T-cell (primary cell): ENCODE results near the gene GPER1. TPM values are rescaled to one million over a fixed set of nuclear protein-coding genes. Genes with fewer than 3 reads are reported as not detected.

Experiments
- ATAC-seq, 4 experiments: fragments of 200-7000 bp in 3 of 4; fragments of 150-1000 bp in 1 of 4; cut with Tn5 transposase; replicated peaks in 1 of 4; 1 replicate in 3 of 4; 2 replicates in 1 of 4; pipeline ENCODE4 v1.10.0; 2021; ENCODE audit warnings: moderate library complexity in 3 of 4, mild to moderate bottlenecking in 2 of 4, moderate number of reproducible peaks in 1 of 4
- CTCF ChIA-PET, 2 donors: fragments of 300-600 bp; sonication (Branson Sonifier 250); formaldehyde crosslinking; loops; one replicate each; lab custom pipeline; 2022; ENCODE audit warnings: antibody characterized with exemption in 2 of 2; lab: Charles Lee
- POLR2A ChIA-PET, 2 donors: fragments of 300-600 bp; sonication (Branson Sonifier 250); formaldehyde crosslinking; loops; one replicate each; lab custom pipeline; 2022; ENCODE audit warnings: antibody characterized with exemption in 2 of 2; lab: Charles Lee
- DNase-seq, 35 experiments: peaks; one replicate each; pipeline versions ENCODE4 v3.0.0 to v3.0.0-alpha.2; 2013 to 2023
- H3K27ac ChIP-seq: one replicate; pipeline ENCODE4 v1.5.1; 2013; ENCODE audit warnings: low read length
- H3K27me3 ChIP-seq, 2 experiments: replicated peaks in 1 of 2; 1 replicate in 1 of 2; 2 replicates in 1 of 2; pipeline versions ENCODE4 v1.6.1 to v1.7.0; 2013; ENCODE audit warnings: low read length in 1 of 2, mixed read lengths in 1 of 2; ENCODE audit not compliant: control insufficient read depth in 2 of 2, insufficient read depth in 2 of 2; ENCODE audit errors: extremely low read depth in 1 of 2
- H3K36me3 ChIP-seq, 2 donors: 1 replicate in 1 of 2; 2 replicates in 1 of 2; pipeline versions ENCODE4 v1.6.1 to v1.7.0; 2013; ENCODE audit warnings: low read length in 1 of 2; ENCODE audit not compliant: control insufficient read depth in 2 of 2, insufficient read depth in 1 of 2; ENCODE audit errors: extremely low read depth in 1 of 2
- H3K4me1 ChIP-seq, 2 experiments: 1 replicate in 1 of 2; 2 replicates in 1 of 2; pipeline versions ENCODE4 v1.6.1 to v1.7.0; 2013; ENCODE audit warnings: low read length in 2 of 2, mixed read lengths in 1 of 2; ENCODE audit not compliant: insufficient read depth in 2 of 2, control insufficient read depth in 1 of 2; ENCODE audit errors: extremely low read depth in 1 of 2
- H3K4me3 ChIP-seq, 2 donors: 1 replicate in 1 of 2; 2 replicates in 1 of 2; pipeline versions ENCODE4 v1.5.1 to v1.7.0; 2013; ENCODE audit warnings: mild to moderate bottlenecking in 2 of 2, low read length in 1 of 2, moderate library complexity in 1 of 2; ENCODE audit not compliant: control insufficient read depth in 1 of 2; ENCODE audit errors: extremely low read depth in 1 of 2
- H3K9me3 ChIP-seq: 2 replicates; pipeline ENCODE4 v1.7.0; 2013
- H3K27ac Mint-ChIP-seq, 2 donors: one replicate each; pipeline ENCODE4 v1.8.0; 2020 to 2021; ENCODE audit warnings: mild to moderate bottlenecking in 2 of 2, mixed read lengths in 2 of 2
- H3K27me3 Mint-ChIP-seq, 2 donors: one replicate each; pipeline ENCODE4 v1.8.0; 2021 to 2022; ENCODE audit warnings: mixed read lengths in 2 of 2
- H3K36me3 Mint-ChIP-seq: one replicate; pipeline ENCODE4 v1.8.0; 2021; ENCODE audit warnings: mixed read lengths
- H3K4me1 Mint-ChIP-seq, 3 donors: one replicate each; pipeline ENCODE4 v1.8.0; 2020 to 2022; ENCODE audit warnings: mixed read lengths in 3 of 3, mild to moderate bottlenecking in 1 of 3
- H3K4me3 Mint-ChIP-seq, 3 donors: one replicate each; pipeline ENCODE4 v1.8.0; 2020 to 2022; ENCODE audit warnings: mild to moderate bottlenecking in 3 of 3, mixed read lengths in 3 of 3, moderate library complexity in 3 of 3
- H3K9me3 Mint-ChIP-seq, 3 donors: one replicate each; pipeline ENCODE4 v1.8.0; 2020 to 2022; ENCODE audit warnings: mixed read lengths in 3 of 3
- WGBS: methylation state at CpG from one replicate; pipeline ENCODE4 v1.1.5; 2013; ENCODE audit warnings: missing lambda C conversion rate; ENCODE audit not compliant: insufficient coverage; 5-methylcytosine and 5-hydroxymethylcytosine counted together
- total RNA-seq, 35 experiments: library from RNA in 6 of 35; stranded (reverse) in 6 of 35; fragments of 120-200 nt in 1 of 35; gene quantifications; one replicate each; pipeline versions ENCODE4 v1.2.1 to v1.2.4 and lab custom pipeline; 2013 to 2026

GPER1 gene
- total RNA-seq, 5 donors from 2014 or later (not counting 1 experiment from before 2014, with no cell fraction given) = 0.23 to 0.41 (median 0.26) TPM; not detected in 2

DNA sequence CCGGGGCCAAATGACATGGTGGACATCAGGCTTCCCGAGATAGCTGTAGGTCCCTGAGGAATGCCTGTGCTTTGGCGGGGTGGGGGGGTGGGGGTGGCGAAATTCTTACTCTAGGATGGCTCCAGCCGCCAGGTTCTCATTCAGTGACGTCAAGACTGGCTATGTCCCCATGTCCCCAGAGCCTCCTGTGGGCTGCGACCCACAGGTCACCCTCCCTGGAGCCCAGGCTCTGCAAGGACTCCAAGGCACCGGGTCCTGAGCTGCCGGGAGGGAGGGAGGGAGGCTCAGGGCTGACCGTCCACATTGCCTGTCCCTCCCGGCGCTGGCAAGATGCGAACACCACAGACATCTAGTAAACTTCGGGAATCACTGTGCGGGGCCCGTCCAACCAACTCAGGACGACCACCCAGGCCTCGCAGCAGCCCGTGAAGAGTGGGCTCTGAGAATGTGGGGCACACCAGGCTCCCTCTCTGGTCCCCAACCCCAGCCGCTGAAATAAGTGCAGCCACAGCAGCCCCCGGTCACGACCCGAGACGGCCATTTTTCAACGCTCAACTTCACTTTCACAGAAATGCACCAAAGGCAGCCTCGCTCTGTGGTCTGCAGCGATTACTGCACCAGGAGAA is 31.0 kb upstream of the GPER1 start:
- peak overlapping the region in 2 of 3 donors; percentile 28 to 94 for H3K4me3 Mint-ChIP-seq

DNA sequence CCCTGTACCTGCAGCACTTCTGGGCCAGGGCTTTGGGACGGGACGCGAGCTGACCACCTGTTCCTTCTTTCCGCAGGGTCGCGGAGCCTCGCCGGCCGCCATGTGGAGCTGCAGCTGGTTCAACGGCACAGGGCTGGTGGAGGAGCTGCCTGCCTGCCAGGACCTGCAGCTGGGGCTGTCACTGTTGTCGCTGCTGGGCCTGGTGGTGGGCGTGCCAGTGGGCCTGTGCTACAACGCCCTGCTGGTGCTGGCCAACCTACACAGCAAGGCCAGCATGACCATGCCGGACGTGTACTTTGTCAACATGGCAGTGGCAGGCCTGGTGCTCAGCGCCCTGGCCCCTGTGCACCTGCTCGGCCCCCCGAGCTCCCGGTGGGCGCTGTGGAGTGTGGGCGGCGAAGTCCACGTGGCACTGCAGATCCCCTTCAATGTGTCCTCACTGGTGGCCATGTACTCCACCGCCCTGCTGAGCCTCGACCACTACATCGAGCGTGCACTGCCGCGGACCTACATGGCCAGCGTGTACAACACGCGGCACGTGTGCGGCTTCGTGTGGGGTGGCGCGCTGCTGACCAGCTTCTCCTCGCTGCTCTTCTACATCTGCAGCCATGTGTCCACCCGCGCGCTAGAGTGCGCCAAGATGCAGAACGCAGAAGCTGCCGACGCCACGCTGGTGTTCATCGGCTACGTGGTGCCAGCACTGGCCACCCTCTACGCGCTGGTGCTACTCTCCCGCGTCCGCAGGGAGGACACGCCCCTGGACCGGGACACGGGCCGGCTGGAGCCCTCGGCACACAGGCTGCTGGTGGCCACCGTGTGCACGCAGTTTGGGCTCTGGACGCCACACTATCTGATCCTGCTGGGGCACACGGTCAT is 30.3 kb upstream of the GPER1 start:
- Histone ChIP-seq H3K36me3 (peaks cover 0 to 3% of the 10 kb centered on the region in 2 donors), H3K4me1 (peaks cover 13 to 35% of the 10 kb centered on the region in 2 experiments), H3K27ac (no peak overlapping the region), H3K27me3 (peaks cover 0 to 6% of the 10 kb centered on the region in 2 experiments), H3K9me3 (no peaks in the 10 kb centered on the region), H3K4me3 (no peak overlapping the region)
- CTCF ChIA-PET = no interaction called here
- ATAC-seq (no peak), DNase-seq (no peak)
- Mint-ChIP-seq H3K9me3 (no peaks in the 10 kb centered on the region), H3K27me3 (peaks cover 0 to 4% of the 10 kb centered on the region in 2 donors), H3K27ac (no peak overlapping the region), H3K36me3 (peaks cover 4% of the 10 kb centered on the region), H3K4me1 (peaks cover 17 to 37% (median 22%) of the 10 kb centered on the region in 3 donors), H3K4me3 (peak overlapping the region in 2 of 3 donors; percentile 3 to 27)
- POLR2A ChIA-PET = no interaction called here
- WGBS = 96% methylated on average over 62 of the region's 62 CpGs

More for the DNA sequence above, 31.0 kb upstream of the GPER1 start:
- POLR2A ChIA-PET = no interaction called here
- no peaks in the 10 kb centered on the region for H3K9me3 ChIP-seq
- peaks cover 13 to 35% of the 10 kb centered on the region in 2 experiments for H3K4me1 ChIP-seq
- WGBS = 94% methylated on average over 24 of the region's 27 CpGs
- ATAC-seq (no peak), DNase-seq (no peak)
- H3K27ac ChIP-seq = no peak overlapping the region
- Mint-ChIP-seq H3K4me1 (peaks cover 18 to 32% (median 22%) of the 10 kb centered on the region in 3 donors), H3K27ac (no peak overlapping the region), H3K9me3 (no peaks in the 10 kb centered on the region), H3K36me3 (peaks cover 4% of the 10 kb centered on the region), H3K27me3 (peaks cover 0 to 2% of the 10 kb centered on the region in 2 donors)
- peaks cover 0 to 3% of the 10 kb centered on the region in 2 donors for H3K36me3 ChIP-seq
- H3K4me3 ChIP-seq = no peak overlapping the region
- H3K27me3 ChIP-seq = peaks cover 0 to 6% of the 10 kb centered on the region in 2 experiments
- CTCF ChIA-PET = no interaction called here

GRCh38 chr7:1058311-1058710 is 29.6 kb upstream of the GPER1 start:
- H3K27me3 ChIP-seq = peaks cover 0 to 8% of the 10 kb centered on the region in 2 experiments
- ChIA-PET POLR2A (no interaction called here), CTCF (no interaction called here)
- H3K27ac ChIP-seq = no peak overlapping the region
- peaks cover 0 to 3% of the 10 kb centered on the region in 2 donors for H3K36me3 ChIP-seq
- H3K4me3 Mint-ChIP-seq = peak overlapping the region in 1 of 3 donors; percentile 27
- no peak overlapping the region for H3K4me3 ChIP-seq
- peaks cover 13 to 33% of the 10 kb centered on the region in 2 experiments for H3K4me1 ChIP-seq
- WGBS = 95% methylated on average over 7 of the region's 13 CpGs
- no peaks in the 10 kb centered on the region for H3K9me3 Mint-ChIP-seq
- H3K27ac Mint-ChIP-seq = no peak overlapping the region
- ATAC-seq = no peak
- no peaks in the 10 kb centered on the region for H3K9me3 ChIP-seq
- H3K27me3 Mint-ChIP-seq = peaks cover 0 to 4% of the 10 kb centered on the region in 2 donors
- no peak for DNase-seq
- H3K36me3 Mint-ChIP-seq = peaks cover 4% of the 10 kb centered on the region
- peaks cover 17 to 37% (median 22%) of the 10 kb centered on the region in 3 donors for H3K4me1 Mint-ChIP-seq

GRCh38 chr7:1058821-1059199 is 29.1 kb upstream of the GPER1 start:
- Mint-ChIP-seq H3K27ac (peak overlapping the region; percentile 39 to 52), H3K4me3 (peak overlapping the region in 1 of 3 donors; percentile 28), H3K27me3 (peaks cover 0 to 4% of the 10 kb centered on the region in 2 donors), H3K36me3 (peaks cover 4% of the 10 kb centered on the region), H3K9me3 (no peaks in the 10 kb centered on the region), H3K4me1 (peaks cover 17 to 37% (median 22%) of the 10 kb centered on the region in 3 donors)
- H3K36me3 ChIP-seq = peaks cover 0 to 3% of the 10 kb centered on the region in 2 donors
- H3K9me3 ChIP-seq = no peaks in the 10 kb centered on the region
- ChIA-PET CTCF (no interaction called here), POLR2A (no interaction called here)
- H3K27me3 ChIP-seq = peaks cover 0 to 8% of the 10 kb centered on the region in 2 experiments
- no peak overlapping the region for H3K4me3 ChIP-seq
- H3K27ac ChIP-seq = no peak overlapping the region
- ATAC-seq = no peak
- peaks cover 13 to 33% of the 10 kb centered on the region in 2 experiments for H3K4me1 ChIP-seq
- WGBS = 73% methylated on average over 6 of the region's 10 CpGs
- DNase-seq = peak in 9 of 35 experiments; percentile 15 to 50 (median 17)

DNA sequence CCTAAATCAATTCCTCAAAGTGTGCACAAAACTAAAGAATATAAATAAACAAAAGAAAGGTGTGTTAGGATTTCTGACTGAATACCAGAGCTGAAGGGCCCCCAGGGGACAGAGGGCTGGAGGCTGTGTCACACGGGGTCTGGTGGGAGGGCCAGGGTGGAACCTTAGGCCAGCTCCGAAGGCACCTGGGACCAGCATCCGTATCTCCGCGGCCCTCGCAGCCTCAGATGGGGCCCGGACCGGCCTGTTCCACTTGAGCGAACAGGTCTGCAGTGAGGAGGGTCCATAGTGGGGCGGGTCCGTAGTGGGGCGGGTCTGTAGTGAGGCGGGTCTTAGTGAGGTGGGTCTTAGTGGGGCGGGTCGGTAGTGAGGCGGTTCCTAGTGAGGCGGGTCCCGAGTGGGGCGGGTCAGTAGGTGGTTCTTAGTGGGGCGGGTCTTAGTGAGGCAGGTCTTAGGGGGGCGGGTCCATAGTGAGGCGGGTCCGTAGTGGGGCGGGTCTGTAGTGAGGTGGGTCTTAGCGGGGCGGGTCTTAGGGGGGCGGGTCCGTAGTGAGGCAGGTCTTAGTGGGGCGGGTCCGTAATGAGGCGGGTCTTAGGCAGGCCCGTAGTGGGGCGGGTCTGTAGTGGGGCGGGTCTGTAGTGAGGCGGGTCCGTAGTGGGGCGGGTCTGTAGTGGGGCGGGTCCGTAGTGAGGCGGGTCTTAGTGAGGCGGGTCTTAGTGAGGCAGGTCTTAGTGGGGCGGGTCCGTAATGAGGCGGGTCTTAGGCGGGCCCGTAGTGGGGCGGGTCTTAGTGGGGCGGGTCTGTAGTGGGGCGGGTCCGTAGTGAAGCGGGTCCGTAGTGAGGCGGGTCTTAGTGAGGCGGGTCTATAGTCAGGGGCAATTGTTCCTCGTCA is 28.5 kb upstream of the GPER1 start:
- CTCF ChIA-PET = no interaction called here
- 87% methylated on average over 27 of the region's 55 CpGs for WGBS
- H3K4me1 ChIP-seq = peaks cover 7 to 28% of the 10 kb centered on the region in 2 experiments
- H3K36me3 ChIP-seq = peaks cover 0 to 3% of the 10 kb centered on the region in 2 donors
- peaks cover 0 to 4% of the 10 kb centered on the region in 2 donors for H3K27me3 Mint-ChIP-seq
- H3K9me3 ChIP-seq = no peaks in the 10 kb centered on the region
- POLR2A ChIA-PET = no interaction called here
- H3K27me3 ChIP-seq = peaks cover 0 to 11% of the 10 kb centered on the region in 2 experiments
- peak overlapping the region in 1 of 2 donors; percentile 52 for H3K27ac Mint-ChIP-seq
- DNase-seq = peak in 1 of 35 experiments; percentile 20
- ATAC-seq = peak in 1 of 4 experiments; percentile 39
- H3K36me3 Mint-ChIP-seq = peaks cover 4% of the 10 kb centered on the region
- no peaks in the 10 kb centered on the region for H3K9me3 Mint-ChIP-seq
- H3K27ac ChIP-seq = no peak overlapping the region
- no peak overlapping the region for H3K4me3 ChIP-seq
- H3K4me1 Mint-ChIP-seq = peaks cover 15 to 32% (median 16%) of the 10 kb centered on the region in 3 donors
- no peak overlapping the region for H3K4me3 Mint-ChIP-seq
